A549 (cell line): ENCODE measurements around the gene PSME4. TPM values are rescaled to one million over a fixed set of nuclear protein-coding genes. Genes with fewer than 3 reads are reported as not detected.

Source experiments
- ATAC-seq, 2 experiments: fragments of 200-7000 bp in 1 of 2; fragments of >200 bp in 1 of 2; cut with Nextera tagmentation in 1 of 2; cut with Tn5 transposase in 1 of 2; 3 replicates each; pipeline versions ENCODE4 v1.8.0 to v1.9.1; 2018 to 2020; ENCODE audit warnings: mild to moderate bottlenecking in 1 of 2, moderate library complexity in 1 of 2
- CTCF ChIA-PET: fragments of 300-600 bp; sonication (Branson Sonifier 250); formaldehyde crosslinking; extraction: SDS; loops from one replicate; lab custom pipeline; 2021; ENCODE audit warnings: antibody characterized with exemption, inconsistent platforms; lab: Yijun Ruan, JAX
- POLR2A ChIA-PET: fragments of 350-600 bp; formaldehyde crosslinking; extraction: SDS; loops from one replicate; lab custom pipeline; 2021; ENCODE audit warnings: antibody characterized with exemption, inconsistent platforms; lab: Yijun Ruan, JAX
- DNase-seq, 2 experiments: peaks; one replicate each; pipeline versions ENCODE4 v3.0.0 to v3.0.0-alpha.2; 2011 to 2016; ENCODE audit warnings: low read depth in 1 of 2, low spot score in 1 of 2
- FAIRE-seq: peaks from 2 replicates; lab custom pipeline; 2011; peaks lifted over from hg19 to GRCh38; lab: Jason Lieb, UNC
- H3K27ac ChIP-seq, 2 experiments: fragments of >200 bp; sonication (Bioruptor Twin); formaldehyde crosslinking; 3 replicates each; pipeline ENCODE4 v1.5.1; 2016 to 2017
- H3K4me1 ChIP-seq: fragments of >200 bp; sonication (Bioruptor Twin); formaldehyde crosslinking; 3 replicates; pipeline ENCODE4 v1.6.1; 2016
- H3K4me2 ChIP-seq: fragments of >200 bp; sonication (Bioruptor Twin); formaldehyde crosslinking; 3 replicates; pipeline ENCODE4 v1.6.1; 2016
- H3K4me3 ChIP-seq: fragments of >200 bp; sonication (Bioruptor Twin); formaldehyde crosslinking; 3 replicates; pipeline ENCODE4 v1.5.1; 2016
- H3K9me3 ChIP-seq: fragments of >200 bp; sonication (Bioruptor Twin); formaldehyde crosslinking; 3 replicates; pipeline ENCODE4 v1.6.1; 2016
- BCL3 ChIP-seq: fragments of >200 bp; sonication (Bioruptor Twin); formaldehyde crosslinking; IDR thresholded peaks from 3 replicates; pipeline ENCODE4 v1.6.1; 2016
- CBX2 ChIP-seq: fragments of 200-600 bp; sonication (generic); IDR thresholded peaks from 2 replicates; pipeline ENCODE4 v1.6.1; 2016; ENCODE audit warnings: low read depth, mild to moderate bottlenecking, borderline replicate concordance
- CHD2 ChIP-seq: fragments of 150-350 bp; IDR thresholded peaks from 2 replicates; pipeline ENCODE4 v1.6.1; 2014; ENCODE audit warnings: low read length; ENCODE audit not compliant: partially characterized antibody
- CHD4 ChIP-seq: fragments of 200-600 bp; sonication (generic); IDR thresholded peaks from 2 replicates; pipeline ENCODE4 v1.6.1; 2016; ENCODE audit warnings: antibody characterized with exemption, mild to moderate bottlenecking, borderline replicate concordance
- E2F6 ChIP-seq: IDR thresholded peaks from 2 replicates; pipeline ENCODE4 v1.6.1; 2012; ENCODE audit warnings: low read depth, borderline replicate concordance
- FOSB ChIP-seq: fragments of 250-450 bp; sonication (Bioruptor Pico); IDR thresholded peaks from 2 replicates; pipeline ENCODE4 v1.5.0; 2020; ENCODE audit warnings: mild to moderate bottlenecking, moderate library complexity
- FOSL2 ChIP-seq, 2 experiments: fragments of 450-650 bp in 1 of 2; fragments of >200 bp in 1 of 2; sonication (Bioruptor Twin) in 1 of 2; formaldehyde crosslinking; IDR thresholded peaks; 2 replicates each; pipeline versions ENCODE4 v1.5.0 to v1.6.1; 2016 to 2020; ENCODE audit warnings: mild to moderate bottlenecking in 1 of 2, moderate library complexity in 1 of 2
- FOXS1 ChIP-seq: fragments of 250-450 bp; sonication (Bioruptor Pico); IDR thresholded peaks from 2 replicates; pipeline ENCODE4 v1.5.0; 2020; ENCODE audit warnings: mild to moderate bottlenecking, moderate library complexity
- HOXA7 ChIP-seq: fragments of 250-450 bp; sonication (Bioruptor Pico); IDR thresholded peaks from 2 replicates; pipeline ENCODE4 v1.5.0; 2020; ENCODE audit warnings: mild to moderate bottlenecking, moderate library complexity
- HOXB5 ChIP-seq: fragments of 250-450 bp; sonication (Bioruptor Pico); IDR thresholded peaks from 2 replicates; pipeline ENCODE4 v1.5.0; 2020; ENCODE audit warnings: mild to moderate bottlenecking, moderate library complexity
- JUNB ChIP-seq: fragments of >200 bp; sonication (Bioruptor Twin); formaldehyde crosslinking; IDR thresholded peaks from 2 replicates; pipeline ENCODE4 v1.6.1; 2016
- KDM1A ChIP-seq: fragments of 200-600 bp; sonication (generic); IDR thresholded peaks from 2 replicates; pipeline ENCODE4 v1.6.1; 2016; ENCODE audit warnings: low read depth, mild to moderate bottlenecking
- MYC ChIP-seq: IDR thresholded peaks from 2 replicates; pipeline ENCODE4 v1.6.1; 2012; ENCODE audit warnings: mild to moderate bottlenecking, inconsistent platforms, low read length, improper control_type of control experiment, borderline replicate concordance
- NFE2L2 ChIP-seq: fragments of 150-350 bp; conservative IDR thresholded peaks from 2 replicates; pipeline ENCODE4 v1.6.1; 2014; ENCODE audit warnings: low read length
- NR3C1 ChIP-seq: fragments of >200 bp; sonication (Bioruptor Twin); formaldehyde crosslinking; IDR thresholded peaks from 3 replicates; pipeline ENCODE4 v1.6.1; 2017
- PHF8 ChIP-seq: fragments of 200-600 bp; sonication (generic); IDR thresholded peaks from 2 replicates; pipeline ENCODE4 v1.6.1; 2016; ENCODE audit warnings: low read depth, mild to moderate bottlenecking, antibody characterized with exemption, moderate library complexity, borderline replicate concordance
- POLR2A ChIP-seq: IDR thresholded peaks from 2 replicates; pipeline ENCODE4 v1.6.1; 2012; ENCODE audit warnings: mild to moderate bottlenecking, low read length
- POLR2AphosphoS2 ChIP-seq: conservative IDR thresholded peaks from 2 replicates; pipeline ENCODE4 v1.6.1; 2012; ENCODE audit warnings: low read length, improper control_type of control experiment, inconsistent platforms
- RAD21 ChIP-seq, 2 experiments: fragments of >200 bp in 1 of 2; sonication (Bioruptor Twin) in 1 of 2; formaldehyde crosslinking in 1 of 2; IDR thresholded peaks in 1 of 2; conservative IDR thresholded peaks in 1 of 2; 2 replicates in 1 of 2; 3 replicates in 1 of 2; pipeline ENCODE4 v1.6.1; 2012 to 2018; ENCODE audit warnings: inconsistent platforms in 1 of 2
- RNF2 ChIP-seq: fragments of 200-600 bp; sonication (generic); IDR thresholded peaks from 2 replicates; pipeline ENCODE4 v1.6.1; 2016; ENCODE audit warnings: low read depth, mild to moderate bottlenecking, antibody characterized with exemption, moderate library complexity, borderline replicate concordance
- SMC3 ChIP-seq: fragments of >200 bp; sonication (Bioruptor Twin); formaldehyde crosslinking; IDR thresholded peaks from 3 replicates; pipeline ENCODE4 v1.6.1; 2018; ENCODE audit warnings: inconsistent platforms
- SREBF2 ChIP-seq: fragments of 450-650 bp; IDR thresholded peaks from 2 replicates; pipeline ENCODE4 v1.6.1; 2014; ENCODE audit warnings: mild to moderate bottlenecking, moderate library complexity
- TFCP2L1 ChIP-seq: fragments of 250-450 bp; sonication (Bioruptor Pico); IDR thresholded peaks from 2 replicates; pipeline ENCODE4 v1.5.0; 2021; ENCODE audit warnings: mild to moderate bottlenecking
- TP53 ChIP-seq: fragments of 250-450 bp; sonication (Bioruptor Pico); IDR thresholded peaks from 2 replicates; pipeline ENCODE4 v1.5.0; 2021; ENCODE audit warnings: mild to moderate bottlenecking, moderate library complexity
- ZFP36 ChIP-seq: fragments of 450-650 bp; IDR thresholded peaks from 2 replicates; pipeline ENCODE4 v1.6.1; 2014; ENCODE audit warnings: borderline replicate concordance; ENCODE audit not compliant: partially characterized antibody
- ZNF302 ChIP-seq: fragments of 250-450 bp; sonication (Bioruptor Pico); IDR thresholded peaks from 2 replicates; pipeline ENCODE4 v1.9.0; 2021; ENCODE audit warnings: inconsistent platforms, mild to moderate bottlenecking, moderate library complexity
- ZSCAN20 ChIP-seq: fragments of 250-450 bp; sonication (Bioruptor Pico); IDR thresholded peaks from 2 replicates; pipeline ENCODE4 v1.8.0; 2022; ENCODE audit warnings: mild to moderate bottlenecking, moderate library complexity
- WGBS: methylation state at CpG from one replicate; pipeline ENCODE4 v1.1.6; 2017; ENCODE audit errors: missing lambda C conversion rate; 5-methylcytosine and 5-hydroxymethylcytosine counted together
- polyA plus RNA-seq, 4 experiments: library from polyadenylated mRNA; depleted of rRNA in 3 of 4; stranded (reverse); fragments of >200 nt; fragmentation: RNase III in 1 of 4; extraction: RNeasy Plus Mini Kit Qiagen cat#74134 plus additional on column Dnase treatment in 1 of 4; gene quantifications; 2 replicates in 3 of 4; 3 replicates in 1 of 4; pipeline ENCODE4 v1.2.3, GENCODE V29; 2011 to 2017

The PSME4 gene
- polyA plus RNA-seq, 2 of the 4 experiments (the other 2 are of a cell fraction): 31.9 to 55.8 TPM

- POLR2A ChIA-PET: no interaction called here
- no peak overlapping the region for H3K27ac ChIP-seq
- no peak overlapping the region for H3K4me2 ChIP-seq
- CTCF ChIA-PET: no interaction called here
- FAIRE-seq (no peak), ATAC-seq (peak; percentile 32 to 47; a peak in 2 of 6 replicates), DNase-seq (no peak)
- no peaks in the 10 kb centered on the region for H3K9me3 ChIP-seq
- peaks cover 3% of the 10 kb centered on the region; the same call in 1 of the 3 replicates for H3K4me1 ChIP-seq
- WGBS: 90% methylated on average over 2 of the region's 2 CpGs
- no peak overlapping the region for H3K4me3 ChIP-seq
- no peak for TF ChIP-seq POLR2A
- TF ChIP-seq ZSCAN20 (CRISPR knock-in tag): no peak
- no peak for TF ChIP-seq RNF2
- no peak for TF ChIP-seq FOSB
- TF ChIP-seq POLR2AphosphoS2: no peak
These were observed 93.2 kb downstream of the PSME4 start for GRCh38 chr2:53877556-53877955.

- POLR2A ChIA-PET: no interaction called here
- ATAC-seq (no peak; a peak in 1 of 6 replicates), FAIRE-seq (no peak), DNase-seq (no peak)
- H3K27ac ChIP-seq: no peak overlapping the region
- no peak overlapping the region for H3K4me2 ChIP-seq
- peaks cover 3% of the 10 kb centered on the region; the same call in 1 of the 3 replicates for H3K4me1 ChIP-seq
- 61% methylated on average over 1 of the region's 1 CpG for WGBS
- TF ChIP-seq RAD21 (conservative IDR thresholded peaks at IDR 0.05 in 1 of 2, IDR thresholded peaks at IDR 0.05 in 1 of 2): no peak
- no peak for TF ChIP-seq SMC3
- no peak for TF ChIP-seq CBX2
- TF ChIP-seq KDM1A: no peak
- TF ChIP-seq FOSL2 (IDR thresholded peaks at IDR 0.05): no peak
- TF ChIP-seq FOSL2 (CRISPR knock-in tag; IDR thresholded peaks at IDR 0.05): no peak
- no peak for TF ChIP-seq ZNF302 (CRISPR knock-in tag)
- no peak for TF ChIP-seq JUNB
- H3K9me3 ChIP-seq: no peaks in the 10 kb centered on the region
- H3K4me3 ChIP-seq: no peak overlapping the region
- CTCF ChIA-PET: interaction anchor here (1.1 kb wide), 1 partner anchor 15 kb away, joined by 4 read pairs; no protein-coding TSS in a partner anchor
These were observed 93.7 kb downstream of the PSME4 start for GRCh38 chr2:53877112-53877511.

GRCh38 chr2:53874401-53874950 lies 96.3 kb downstream of the PSME4 start:
- 91% methylated on average over 7 of the region's 7 CpGs for WGBS
- ChIA-PET POLR2A (no interaction called here), CTCF (interaction anchor here (1.0 kb wide), 1 partner anchor 14 kb away, joined by 3 read pairs; no protein-coding TSS in a partner anchor)
- no peak for ATAC-seq
- no peak overlapping the region for H3K27ac ChIP-seq
- H3K4me3 ChIP-seq: no peak overlapping the region
- H3K4me1 ChIP-seq: no peaks in the 10 kb centered on the region
- FAIRE-seq: no peak
- TF ChIP-seq POLR2A (no peak), HOXB5 (no peak), FOXS1 (CRISPR knock-in tag) (no peak), CHD4 (no peak), SREBF2 (no peak), TP53 (CRISPR knock-in tag) (no peak), MYC (no peak), E2F6 (no peak), NR3C1 (no peak), FOSL2 (IDR thresholded peaks at IDR 0.05) (no peak), FOSL2 (CRISPR knock-in tag; IDR thresholded peaks at IDR 0.05) (no peak), ZSCAN20 (CRISPR knock-in tag) (no peak), TFCP2L1 (CRISPR knock-in tag) (no peak), NFE2L2 (no peak), PHF8 (no peak), BCL3 (no peak), HOXA7 (no peak), ZFP36 (no peak), CHD2 (no peak)
- no peak overlapping the region for H3K4me2 ChIP-seq
- no peak for DNase-seq
- H3K9me3 ChIP-seq: no peaks in the 10 kb centered on the region
